ENCODE measurements around the gene SP3.

The SP3 gene

DNA sequence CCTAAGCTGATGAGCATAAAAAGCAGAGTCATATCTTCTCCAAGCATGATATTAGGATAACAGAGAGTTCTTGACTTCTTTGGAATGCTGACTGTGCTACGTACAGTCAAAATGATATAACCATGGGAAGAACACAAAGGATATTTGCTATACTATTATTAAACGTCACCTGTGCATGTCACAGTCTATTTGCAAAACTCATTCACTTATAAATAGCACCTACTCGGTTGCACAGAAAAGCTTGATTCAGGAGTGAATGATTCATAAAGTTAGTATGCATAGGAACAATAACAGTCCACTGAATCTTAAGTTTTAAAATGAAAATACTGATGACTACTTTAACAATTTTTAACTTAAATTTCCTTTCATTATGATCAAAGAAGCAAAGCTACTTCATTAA, 83.3 kb downstream of the SP3 start:
- TF ChIP-seq, protein P1, sequence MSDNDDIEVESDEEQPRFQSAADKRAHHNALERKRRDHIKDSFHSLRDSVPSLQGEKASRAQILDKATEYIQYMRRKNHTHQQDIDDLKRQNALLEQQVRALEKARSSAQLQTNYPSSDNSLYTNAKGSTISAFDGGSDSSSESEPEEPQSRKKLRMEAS (IDR thresholded peaks at IDR 0.05; ENCODE audit: low read depth, low read length), result no peak
- TF ChIP-seq, protein P2, sequence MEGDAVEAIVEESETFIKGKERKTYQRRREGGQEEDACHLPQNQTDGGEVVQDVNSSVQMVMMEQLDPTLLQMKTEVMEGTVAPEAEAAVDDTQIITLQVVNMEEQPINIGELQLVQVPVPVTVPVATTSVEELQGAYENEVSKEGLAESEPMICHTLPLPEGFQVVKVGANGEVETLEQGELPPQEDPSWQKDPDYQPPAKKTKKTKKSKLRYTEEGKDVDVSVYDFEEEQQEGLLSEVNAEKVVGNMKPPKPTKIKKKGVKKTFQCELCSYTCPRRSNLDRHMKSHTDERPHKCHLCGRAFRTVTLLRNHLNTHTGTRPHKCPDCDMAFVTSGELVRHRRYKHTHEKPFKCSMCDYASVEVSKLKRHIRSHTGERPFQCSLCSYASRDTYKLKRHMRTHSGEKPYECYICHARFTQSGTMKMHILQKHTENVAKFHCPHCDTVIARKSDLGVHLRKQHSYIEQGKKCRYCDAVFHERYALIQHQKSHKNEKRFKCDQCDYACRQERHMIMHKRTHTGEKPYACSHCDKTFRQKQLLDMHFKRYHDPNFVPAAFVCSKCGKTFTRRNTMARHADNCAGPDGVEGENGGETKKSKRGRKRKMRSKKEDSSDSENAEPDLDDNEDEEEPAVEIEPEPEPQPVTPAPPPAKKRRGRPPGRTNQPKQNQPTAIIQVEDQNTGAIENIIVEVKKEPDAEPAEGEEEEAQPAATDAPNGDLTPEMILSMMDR (IDR thresholded peaks at IDR 0.05; ENCODE audit: low read depth, low read length), result no peak
- TF ChIP-seq MYC (IDR thresholded peaks at IDR 0.05; ENCODE audit: low read depth, low read length), result no peak
- TF ChIP-seq POLR2A (IDR thresholded peaks at IDR 0.05; ENCODE audit: extremely low read depth, insufficient read length), result no peak
- no peak overlapping the region for H3K4me3 ChIP-seq (ENCODE audit: low read depth, low read length)
- DNase-seq (ENCODE audit: low read depth), result no peak

DNA sequence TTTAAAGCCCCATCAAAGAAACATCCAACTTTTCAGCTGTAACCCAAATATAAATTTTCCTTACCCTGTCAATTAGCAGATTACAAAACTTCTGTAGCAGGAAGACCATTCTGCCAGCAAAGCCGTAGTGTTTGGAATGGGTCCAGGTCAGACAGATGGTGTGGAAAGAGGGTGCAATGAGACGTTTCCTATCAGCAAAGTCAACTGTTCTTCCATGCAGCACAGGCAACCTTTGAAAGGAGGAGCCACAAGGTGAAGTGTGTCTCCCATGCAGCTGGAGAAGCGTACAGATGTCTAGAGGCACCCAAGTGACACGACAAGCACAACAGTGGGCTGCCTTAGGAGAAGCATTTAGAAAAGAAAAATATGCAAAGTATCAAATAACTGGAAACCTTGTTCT, 83.7 kb downstream of the SP3 start:
- no peak for DNase-seq (ENCODE audit: low read depth)
- TF ChIP-seq, protein P1 (IDR thresholded peaks at IDR 0.05; ENCODE audit: low read depth, low read length), result no peak
- TF ChIP-seq POLR2A (IDR thresholded peaks at IDR 0.05; ENCODE audit: extremely low read depth, insufficient read length) (no peak), MYC (IDR thresholded peaks at IDR 0.05; ENCODE audit: low read depth, low read length) (no peak)
- TF ChIP-seq, protein P2 (IDR thresholded peaks at IDR 0.05; ENCODE audit: low read depth, low read length), result no peak
- H3K4me3 ChIP-seq (ENCODE audit: low read depth, low read length), result no peak overlapping the region

DNA sequence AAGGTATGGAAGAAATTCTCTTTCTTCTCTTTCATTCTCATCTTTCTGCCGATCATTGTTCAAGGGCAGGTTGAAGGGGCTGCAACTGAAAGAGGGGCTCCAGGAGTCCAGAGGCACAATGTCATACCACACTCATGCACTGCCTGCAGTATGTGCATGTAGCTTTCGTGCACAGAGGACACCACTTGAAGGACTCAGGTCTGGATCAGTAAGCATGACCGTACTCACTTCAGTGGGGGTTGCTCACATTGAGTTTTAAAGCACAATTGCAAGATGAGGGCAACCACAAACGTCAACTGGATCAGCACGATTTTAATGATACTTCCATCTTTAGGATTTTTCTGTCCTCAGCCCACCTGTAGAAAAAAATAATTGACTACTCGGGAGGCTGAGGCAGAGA, 84.6 kb downstream of the SP3 start:
- DNase-seq (ENCODE audit: low read depth), result no peak
- TF ChIP-seq POLR2A (IDR thresholded peaks at IDR 0.05; ENCODE audit: extremely low read depth, insufficient read length), result no peak
- TF ChIP-seq, protein P1 (IDR thresholded peaks at IDR 0.05; ENCODE audit: low read depth, low read length), result no peak
- TF ChIP-seq MYC (IDR thresholded peaks at IDR 0.05; ENCODE audit: low read depth, low read length), result no peak
- TF ChIP-seq, protein P2 (IDR thresholded peaks at IDR 0.05; ENCODE audit: low read depth, low read length), result no peak
- H3K4me3 ChIP-seq (ENCODE audit: low read depth, low read length), result no peak overlapping the region

DNA sequence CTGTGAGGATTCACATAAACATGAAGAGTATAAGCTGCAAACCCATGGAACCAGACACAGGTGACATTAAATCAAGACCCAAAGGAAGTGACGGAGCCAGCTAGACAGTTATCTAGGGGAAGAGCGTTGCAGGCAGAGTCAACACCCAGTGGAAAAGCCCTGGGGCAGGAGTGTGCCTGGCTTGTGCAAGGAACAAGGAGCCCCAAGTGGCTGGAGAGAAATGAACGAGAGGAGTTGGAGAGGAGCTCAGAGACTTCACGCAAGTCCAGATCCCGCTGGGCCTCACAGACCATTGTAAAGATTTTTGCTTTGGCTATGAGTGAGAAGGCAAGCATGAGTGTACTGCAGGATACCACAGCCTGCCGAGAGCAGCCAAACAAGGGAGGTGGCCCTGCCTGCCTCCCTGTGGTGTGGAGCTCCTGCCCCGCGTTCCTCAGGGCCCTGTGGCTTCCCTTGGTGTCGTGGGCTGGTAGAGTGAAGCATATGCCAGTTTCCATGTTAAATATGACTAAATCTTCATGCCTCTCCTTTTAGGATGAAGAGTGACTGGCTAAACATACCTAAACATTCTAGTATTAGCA, 88.2 kb downstream of the SP3 start:
- TF ChIP-seq POLR2A (IDR thresholded peaks at IDR 0.05; ENCODE audit: extremely low read depth, insufficient read length) (no peak), MYC (IDR thresholded peaks at IDR 0.05; ENCODE audit: low read depth, low read length) (no peak)
- TF ChIP-seq, protein P1 (IDR thresholded peaks at IDR 0.05; ENCODE audit: low read depth, low read length), result no peak
- TF ChIP-seq, protein P2 (IDR thresholded peaks at IDR 0.05; ENCODE audit: low read depth, low read length), result no peak
- DNase-seq (ENCODE audit: low read depth), result no peak
- no peak overlapping the region for H3K4me3 ChIP-seq (ENCODE audit: low read depth, low read length)

DNA sequence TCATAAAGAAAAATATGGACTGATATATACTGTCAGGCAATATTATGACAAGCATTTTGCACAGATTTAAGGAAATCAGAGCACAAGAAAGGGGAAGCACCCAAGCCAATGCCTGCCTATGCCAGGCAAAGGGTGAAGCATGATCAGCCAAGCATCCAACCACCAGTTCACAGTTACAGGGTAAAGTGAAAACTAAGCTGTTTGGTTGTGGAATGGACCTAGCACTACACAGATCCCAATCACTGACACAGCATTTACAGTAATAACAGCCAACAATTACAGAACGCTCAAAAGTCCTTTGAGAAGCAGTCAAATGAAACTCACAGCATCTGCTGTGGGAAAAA, 90.3 kb downstream of the SP3 start:
- H3K4me3 ChIP-seq (ENCODE audit: low read depth, low read length), result no peak overlapping the region
- TF ChIP-seq, protein P1 (IDR thresholded peaks at IDR 0.05; ENCODE audit: low read depth, low read length), result no peak
- TF ChIP-seq, protein P2 (IDR thresholded peaks at IDR 0.05; ENCODE audit: low read depth, low read length), result no peak
- no peak for TF ChIP-seq POLR2A (IDR thresholded peaks at IDR 0.05; ENCODE audit: extremely low read depth, insufficient read length)
- TF ChIP-seq MYC (IDR thresholded peaks at IDR 0.05; ENCODE audit: low read depth, low read length), result no peak
- DNase-seq (ENCODE audit: low read depth), result no peak
